Stomach (tissue), 4 donors: ENCODE measurements around the gene BRD9.

Experiments used
- EP300 ChIP-seq: sonication (generic); formaldehyde crosslinking; IDR thresholded peaks from one replicate; pipeline ENCODE4 v1.6.1; 2017; ENCODE audit warnings: antibody characterized with exemption
- POLR2A ChIP-seq, 4 donors: fragments of 450-650 bp; IDR thresholded peaks; one replicate each; pipeline ENCODE4 v1.6.1; 2016; ENCODE audit warnings: antibody characterized with exemption in 4 of 4, control low read depth in 2 of 4, mild to moderate bottlenecking in 1 of 4, moderate library complexity in 1 of 4
- POLR2AphosphoS5 ChIP-seq, 3 donors: sonication (generic); formaldehyde crosslinking; IDR thresholded peaks; one replicate each; pipeline ENCODE4 v1.6.1; 2016; ENCODE audit warnings: antibody characterized with exemption in 3 of 3
- TF ChIP-seq, protein P1 (sequence below), 7 experiments: fragments of 450-650 bp in 4 of 7; fragments of 200-600 bp in 3 of 7; sonication (generic) in 3 of 7; IDR thresholded peaks; one replicate each; pipeline ENCODE4 v1.5.1; 2016 to 2019; ENCODE audit warnings: antibody characterized with exemption in 7 of 7, control low read depth in 2 of 7, mild to moderate bottlenecking in 1 of 7

DNA sequence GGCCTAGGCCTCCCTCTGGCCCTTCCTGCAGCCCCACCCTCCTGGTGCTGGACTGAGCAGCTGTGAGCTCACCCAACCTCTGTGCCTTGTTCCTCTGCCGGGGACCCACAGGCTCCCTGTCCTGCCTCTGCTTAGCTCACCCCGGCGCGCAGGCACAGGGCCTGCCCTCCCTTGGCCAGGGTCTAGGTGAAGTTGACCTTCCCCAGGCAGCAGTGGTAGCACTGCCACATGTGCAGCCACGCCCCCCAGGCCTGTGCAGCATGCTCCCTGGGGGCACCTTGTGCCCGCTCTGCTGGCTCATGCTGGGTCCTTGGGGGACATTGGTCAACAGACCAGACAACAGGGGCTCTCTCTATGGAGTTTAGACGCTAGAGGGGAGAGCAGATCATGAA, 18.2 kb upstream of the BRD9 start:
- TF ChIP-seq, protein P1, sequence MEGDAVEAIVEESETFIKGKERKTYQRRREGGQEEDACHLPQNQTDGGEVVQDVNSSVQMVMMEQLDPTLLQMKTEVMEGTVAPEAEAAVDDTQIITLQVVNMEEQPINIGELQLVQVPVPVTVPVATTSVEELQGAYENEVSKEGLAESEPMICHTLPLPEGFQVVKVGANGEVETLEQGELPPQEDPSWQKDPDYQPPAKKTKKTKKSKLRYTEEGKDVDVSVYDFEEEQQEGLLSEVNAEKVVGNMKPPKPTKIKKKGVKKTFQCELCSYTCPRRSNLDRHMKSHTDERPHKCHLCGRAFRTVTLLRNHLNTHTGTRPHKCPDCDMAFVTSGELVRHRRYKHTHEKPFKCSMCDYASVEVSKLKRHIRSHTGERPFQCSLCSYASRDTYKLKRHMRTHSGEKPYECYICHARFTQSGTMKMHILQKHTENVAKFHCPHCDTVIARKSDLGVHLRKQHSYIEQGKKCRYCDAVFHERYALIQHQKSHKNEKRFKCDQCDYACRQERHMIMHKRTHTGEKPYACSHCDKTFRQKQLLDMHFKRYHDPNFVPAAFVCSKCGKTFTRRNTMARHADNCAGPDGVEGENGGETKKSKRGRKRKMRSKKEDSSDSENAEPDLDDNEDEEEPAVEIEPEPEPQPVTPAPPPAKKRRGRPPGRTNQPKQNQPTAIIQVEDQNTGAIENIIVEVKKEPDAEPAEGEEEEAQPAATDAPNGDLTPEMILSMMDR (IDR thresholded peaks at IDR 0.05) = no peak
- no peak for TF ChIP-seq POLR2A (IDR thresholded peaks at IDR 0.05)
- TF ChIP-seq EP300 = no peak
- TF ChIP-seq POLR2AphosphoS5 (IDR thresholded peaks at IDR 0.05) = no peak
